Erythroblast (primary cell): ENCODE results near the gene PGC.

Experiments used
- GATA1 ChIP-seq: IDR thresholded peaks from 2 replicates; pipeline ENCODE4 v1.6.1; 2011; ENCODE audit warnings: low read depth, mild to moderate bottlenecking, control low read depth, low read length, moderate library complexity
- POLR2A ChIP-seq: IDR thresholded peaks from 2 replicates; pipeline ENCODE4 v1.6.1; 2011; ENCODE audit warnings: mild to moderate bottlenecking, low read length

- TF ChIP-seq POLR2A, result peak; percentile 9
- TF ChIP-seq GATA1, result no peak
These were observed 44.8 kb upstream of the PGC start for GRCh38 chr6:41791984-41792383.
